NT2/D1 (cell line): ENCODE data around the gene ATN1.

Source experiments
- SUZ12 ChIP-seq: IDR thresholded peaks from 2 replicates; pipeline ENCODE4 v1.6.1; 2011; ENCODE audit not compliant: insufficient read length, insufficient read depth; ENCODE audit errors: extremely low read depth
- YY1 ChIP-seq: IDR thresholded peaks from 2 replicates; pipeline ENCODE4 v1.6.1; 2011; ENCODE audit not compliant: insufficient read length, insufficient read depth

- TF ChIP-seq SUZ12 = no peak
- no peak for TF ChIP-seq YY1
Observed at GRCh38 chr12:6919588-6919987, 8.2 kb upstream of the ATN1 start.
